Mucosa of rectum (tissue), 2 donors: Measurements from ENCODE around the gene RNASE12.

ENCODE experiments used
- H3K27ac ChIP-seq, 2 donors: one replicate each; pipeline ENCODE4 v1.7.0; 2013; ENCODE audit warnings: inconsistent platforms in 2 of 2, low read depth in 2 of 2, low read length in 2 of 2
- H3K27me3 ChIP-seq, 2 donors: one replicate each; pipeline ENCODE4 v1.7.0; 2013; ENCODE audit warnings: low read length in 2 of 2; ENCODE audit not compliant: control insufficient read depth in 2 of 2, insufficient read depth in 2 of 2
- H3K36me3 ChIP-seq, 2 donors: one replicate each; pipeline ENCODE4 v1.7.0; 2013; ENCODE audit warnings: low read length in 2 of 2; ENCODE audit not compliant: control insufficient read depth in 2 of 2, insufficient read depth in 2 of 2
- H3K4me1 ChIP-seq, 2 donors: one replicate each; pipeline ENCODE4 v1.7.0; 2013; ENCODE audit warnings: low read length in 2 of 2, mild to moderate bottlenecking in 1 of 2; ENCODE audit not compliant: control insufficient read depth in 2 of 2, insufficient read depth in 2 of 2
- H3K4me3 ChIP-seq, 2 donors: one replicate each; pipeline ENCODE4 v1.7.0; 2013; ENCODE audit warnings: low read length in 2 of 2
- H3K9ac ChIP-seq, 2 donors: one replicate each; pipeline ENCODE4 v1.7.0; 2013; ENCODE audit warnings: low read length in 2 of 2, low read depth in 1 of 2, mild to moderate bottlenecking in 1 of 2
- H3K9me3 ChIP-seq, 2 donors: one replicate each; pipeline ENCODE4 v1.7.0; 2013; ENCODE audit warnings: low read length in 2 of 2; ENCODE audit not compliant: control insufficient read depth in 2 of 2
- donor health status: healthy.
- donor health status: Normal muscosa, but diverticular disease.

RNASE12 gene

GRCh38 chr14:20591235-20591634 is at the start of gene RNASE12:
RNASE12 (minus strand) TSS chr14:20591376; CDS start chr14:20590723, 653 bp downstream.
- no peak within 1 kb of the TSS for H3K27ac ChIP-seq
- H3K27me3 ChIP-seq, result peaks cover 0 to 10% of the 10 kb centered on the region in 2 donors
- no peaks in the 10 kb centered on the region for H3K9me3 ChIP-seq
- no peak within 1 kb of the TSS for H3K9ac ChIP-seq
- H3K4me1 ChIP-seq, result no peaks in the 10 kb centered on the region
- no peaks in the 10 kb centered on the region for H3K36me3 ChIP-seq
- no peak within 1 kb of the TSS for H3K4me3 ChIP-seq

DNA sequence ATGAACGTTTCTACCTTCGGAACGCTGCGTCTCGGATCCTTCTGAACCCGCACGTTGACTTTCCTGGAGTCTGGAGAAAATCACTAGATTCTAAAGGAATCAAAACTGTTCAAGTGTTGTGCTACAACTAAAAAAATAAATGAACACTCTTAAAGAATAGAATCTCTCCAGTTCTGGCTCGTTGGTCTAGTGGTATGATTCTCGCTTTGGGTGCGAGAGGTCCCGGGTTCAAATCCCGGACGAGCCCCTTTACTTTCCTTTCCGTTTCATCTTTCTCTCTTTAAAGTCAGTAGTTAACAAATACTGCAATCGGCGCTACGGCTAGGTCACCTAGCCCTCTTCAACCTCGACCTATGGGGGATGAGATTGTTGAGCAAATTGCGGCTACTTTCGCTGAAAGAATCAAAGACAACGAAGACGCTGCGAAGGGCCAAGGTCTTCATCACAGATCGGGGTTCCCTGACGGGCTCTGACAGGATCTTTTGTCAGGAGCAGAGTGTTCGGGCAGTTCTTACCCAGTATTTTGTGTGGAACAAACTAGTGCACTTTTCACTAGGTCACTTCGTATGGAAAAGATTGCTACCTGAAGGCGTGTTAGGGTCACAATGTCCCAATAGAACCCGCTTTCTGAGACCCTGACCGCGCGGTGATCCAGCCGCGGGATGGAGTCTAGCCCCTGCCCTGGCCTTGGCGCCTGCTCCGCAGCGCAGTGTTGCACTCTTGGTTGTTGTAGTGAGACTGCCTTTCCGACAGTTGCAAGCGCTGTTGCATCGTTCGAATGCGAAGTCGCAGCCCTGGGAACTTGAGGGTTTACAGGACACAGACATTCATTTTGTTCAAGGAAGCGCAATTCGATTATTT is 41.9 kb upstream of the RNASE12 start:
- Histone ChIP-seq H3K4me1 (peaks cover 15% of the 10 kb centered on the region in 2 donors), H3K9ac (peak overlapping the region in 1 of 2 donors; percentile 9), H3K27ac (no peak overlapping the region), H3K9me3 (no peaks in the 10 kb centered on the region), H3K36me3 (no peaks in the 10 kb centered on the region), H3K27me3 (peaks cover 3 to 8% of the 10 kb centered on the region in 2 donors), H3K4me3 (peak overlapping the region; percentile 20 to 66)

GRCh38 chr14:20632448-20632830 is 41.3 kb upstream of the RNASE12 start:
- no peak overlapping the region for H3K27ac ChIP-seq

GRCh38 chr14:20631880-20632389 is 40.8 kb upstream of the RNASE12 start:
- Histone ChIP-seq H3K9me3 (no peaks in the 10 kb centered on the region), H3K4me1 (peaks cover 15% of the 10 kb centered on the region in 2 donors), H3K36me3 (no peaks in the 10 kb centered on the region), H3K9ac (peak overlapping the region in 1 of 2 donors; percentile 15), H3K4me3 (peak overlapping the region; percentile 11 to 66), H3K27ac (no peak overlapping the region), H3K27me3 (peaks cover 3 to 10% of the 10 kb centered on the region in 2 donors)

More at GRCh38 chr14:20632448-20632830, 41.3 kb upstream of the RNASE12 start:
- H3K4me3 ChIP-seq, result peak overlapping the region; percentile 11 to 66
- H3K4me1 ChIP-seq, result peaks cover 15% of the 10 kb centered on the region in 2 donors
- peaks cover 3 to 10% of the 10 kb centered on the region in 2 donors for H3K27me3 ChIP-seq
- H3K36me3 ChIP-seq, result no peaks in the 10 kb centered on the region
- peak overlapping the region in 1 of 2 donors; percentile 9 for H3K9ac ChIP-seq
- H3K9me3 ChIP-seq, result no peaks in the 10 kb centered on the region

- Histone ChIP-seq H3K4me3 (peak overlapping the region; percentile 62 to 66), H3K4me1 (peaks cover 15% of the 10 kb centered on the region in 2 donors), H3K27me3 (peaks cover 3 to 10% of the 10 kb centered on the region in 2 donors), H3K9me3 (no peaks in the 10 kb centered on the region), H3K36me3 (no peaks in the 10 kb centered on the region), H3K27ac (no peak overlapping the region), H3K9ac (peak overlapping the region; percentile 10 to 58)
Measured at GRCh38 chr14:20631023-20631879, 40.1 kb upstream of the RNASE12 start.

DNA sequence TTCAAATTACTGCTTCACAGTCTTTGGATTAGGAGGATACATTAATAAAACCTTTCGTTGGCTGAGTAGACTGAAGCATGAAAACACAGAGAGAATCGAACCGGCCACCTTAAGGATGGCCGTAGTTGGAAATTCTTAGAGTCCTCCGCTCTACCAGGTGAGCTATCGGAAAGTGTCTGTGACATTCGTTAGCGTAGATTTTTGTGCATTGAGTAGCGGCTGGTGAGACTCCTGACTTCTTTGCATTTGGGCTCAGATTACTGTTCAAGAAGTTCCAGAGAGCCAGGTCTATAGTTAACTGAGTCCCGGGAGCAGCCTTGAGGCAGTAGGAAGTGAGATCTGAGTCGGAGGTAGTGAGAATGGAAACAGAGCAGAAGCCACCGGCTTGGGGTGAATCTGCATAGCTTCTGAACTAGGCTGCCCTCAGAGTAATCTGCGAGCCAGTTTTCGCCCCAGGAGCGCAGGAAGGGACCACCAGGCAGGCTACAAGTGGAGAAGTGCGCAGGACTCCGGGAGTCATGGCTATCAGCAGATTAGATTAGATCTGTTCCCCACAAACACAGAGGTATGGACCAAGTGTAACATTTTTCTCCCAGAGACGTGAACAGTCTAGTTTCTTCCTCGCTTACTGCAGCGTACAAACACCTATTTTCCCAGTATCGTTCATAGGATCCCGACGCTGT is 39.3 kb upstream of the RNASE12 start:
- Histone ChIP-seq H3K27me3 (peaks cover 3 to 10% of the 10 kb centered on the region in 2 donors), H3K27ac (no peak overlapping the region), H3K9ac (peak overlapping the region; percentile 10 to 58)

GRCh38 chr14:20628063-20628854 is 37.1 kb upstream of the RNASE12 start:
- no peak overlapping the region for H3K27ac ChIP-seq
- H3K27me3 ChIP-seq, result peaks cover 3 to 10% of the 10 kb centered on the region in 2 donors
- no peaks in the 10 kb centered on the region for H3K9me3 ChIP-seq
- no peak overlapping the region for H3K4me3 ChIP-seq
- H3K36me3 ChIP-seq, result no peaks in the 10 kb centered on the region
- peaks cover 12 to 15% of the 10 kb centered on the region in 2 donors for H3K4me1 ChIP-seq
- H3K9ac ChIP-seq, result no peak overlapping the region

More for the DNA sequence above, 39.3 kb upstream of the RNASE12 start:
- peaks cover 15% of the 10 kb centered on the region in 2 donors for H3K4me1 ChIP-seq
- H3K9me3 ChIP-seq, result no peaks in the 10 kb centered on the region
- H3K4me3 ChIP-seq, result peak overlapping the region; percentile 62 to 66
- no peaks in the 10 kb centered on the region for H3K36me3 ChIP-seq

- Histone ChIP-seq H3K4me1 (peaks cover 12 to 13% of the 10 kb centered on the region in 2 donors), H3K4me3 (no peak overlapping the region), H3K27ac (no peak overlapping the region), H3K9ac (no peak overlapping the region), H3K36me3 (no peaks in the 10 kb centered on the region), H3K27me3 (peaks cover 3 to 10% of the 10 kb centered on the region in 2 donors), H3K9me3 (no peaks in the 10 kb centered on the region)
Measured at GRCh38 chr14:20627346-20628027, 36.3 kb upstream of the RNASE12 start.
